GM18861 (cell line): ENCODE data around the gene LONRF2.

Source experiments
- ATAC-seq: cut with Tn5 transposase; IDR thresholded peaks from one replicate; pipeline ENCODE4 v1.9.1; 2021; ENCODE audit not compliant: unreplicated experiment

LONRF2 gene

GRCh38 chr2:100276716-100277115 lies 45.6 kb downstream of the LONRF2 start:
- ATAC-seq = no peak

GRCh38 chr2:100275200-100275589 lies 47.1 kb downstream of the LONRF2 start:
- no peak for ATAC-seq

DNA sequence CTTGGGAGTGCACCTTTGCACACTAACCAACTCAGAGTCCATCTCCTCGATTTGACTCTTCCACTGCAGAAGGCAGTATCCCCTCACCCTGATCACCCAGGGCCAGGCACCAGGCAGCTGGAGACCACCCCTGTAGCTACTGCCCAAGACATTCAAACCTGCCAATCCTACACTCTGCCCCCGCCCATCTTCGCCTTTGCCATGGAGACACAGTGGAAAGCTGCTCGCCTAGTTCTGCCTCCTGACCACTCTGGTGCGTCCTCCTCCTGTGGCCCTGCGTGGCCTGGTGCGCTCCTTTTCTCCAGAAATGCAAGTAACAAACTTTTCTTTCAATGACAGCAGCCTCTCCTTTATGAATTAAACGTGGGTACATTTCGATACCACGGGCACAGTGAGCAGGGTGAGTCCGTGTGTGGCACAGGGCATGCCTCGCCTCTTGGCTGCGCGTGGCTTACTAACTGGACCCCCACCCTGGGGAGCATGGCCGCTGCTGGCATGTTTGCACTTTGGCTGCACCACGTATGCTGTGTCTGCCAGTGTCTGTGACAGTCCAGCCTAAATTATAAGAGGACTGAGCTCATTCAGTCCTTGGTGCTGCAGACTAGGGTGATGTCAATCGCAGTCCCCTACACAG lies 47.6 kb downstream of the LONRF2 start:
- ATAC-seq = no peak

DNA sequence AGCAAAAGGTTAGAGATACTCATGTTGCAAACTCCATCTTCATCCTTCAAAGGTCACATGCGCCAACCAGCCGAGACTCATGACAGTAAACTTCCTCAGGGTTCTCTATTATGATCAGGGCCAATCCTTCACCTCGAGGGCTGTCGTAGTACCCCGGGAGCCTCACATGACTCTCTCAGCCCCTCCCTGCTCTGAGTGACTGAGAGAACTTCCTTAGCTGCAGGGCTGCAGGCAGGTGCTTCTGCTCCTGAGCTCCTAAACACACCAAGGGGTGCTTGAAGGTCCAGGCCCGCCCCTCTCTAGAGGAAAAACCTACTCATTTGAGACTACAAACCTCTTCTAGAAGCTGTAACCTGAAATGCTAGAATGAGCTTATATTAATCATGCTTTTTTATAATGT lies 48.2 kb downstream of the LONRF2 start:
- no peak for ATAC-seq

GRCh38 chr2:100273387-100273786 lies 48.9 kb downstream of the LONRF2 start:
- no peak for ATAC-seq

- no peak for ATAC-seq
Observed at GRCh38 chr2:100272841-100273329, 49.4 kb downstream of the LONRF2 start.

GRCh38 chr2:100271210-100271609 lies 51.1 kb downstream of the LONRF2 start:
- no peak for ATAC-seq

GRCh38 chr2:100270381-100271146 lies 51.7 kb downstream of the LONRF2 start:
- no peak for ATAC-seq

DNA sequence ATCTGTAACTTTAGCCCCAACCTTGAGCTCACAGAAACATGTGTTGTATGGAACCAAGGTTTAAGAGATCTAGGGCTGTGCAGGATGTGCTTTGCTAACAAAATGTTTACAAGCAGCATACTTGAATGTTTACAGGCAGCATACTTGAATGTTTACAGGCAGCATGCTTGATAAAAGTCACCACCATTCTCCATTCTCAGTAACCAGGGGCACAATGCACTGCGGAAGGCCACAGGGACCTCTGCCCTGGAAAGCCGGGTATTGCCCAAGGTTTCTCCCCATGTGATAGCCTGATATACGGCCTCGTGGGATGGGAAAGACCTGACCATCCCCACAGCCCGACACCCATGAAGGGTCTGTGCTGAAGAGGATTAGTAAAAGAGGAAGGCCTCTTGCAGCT lies 52.4 kb downstream of the LONRF2 start:
- ATAC-seq = no peak

DNA sequence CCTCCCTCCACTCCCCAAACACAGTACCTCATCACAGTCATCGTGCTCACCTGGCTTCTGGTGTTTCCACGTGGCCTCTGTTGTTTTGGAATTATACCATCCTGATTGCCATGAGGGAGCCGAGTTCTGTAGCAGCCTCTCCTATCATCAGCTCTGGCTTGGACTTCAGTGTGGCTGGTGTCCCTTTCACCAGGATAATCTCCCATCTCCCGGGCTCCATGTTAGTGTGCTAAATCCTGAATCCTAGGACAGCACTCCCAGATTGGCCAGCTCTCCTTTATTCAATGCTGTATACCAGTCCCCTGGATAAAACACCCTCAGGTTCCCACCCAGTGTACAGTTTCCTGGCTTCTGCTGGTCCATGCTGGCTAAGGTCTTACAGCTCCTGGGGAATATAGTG lies 53.3 kb downstream of the LONRF2 start:
- no peak for ATAC-seq

DNA sequence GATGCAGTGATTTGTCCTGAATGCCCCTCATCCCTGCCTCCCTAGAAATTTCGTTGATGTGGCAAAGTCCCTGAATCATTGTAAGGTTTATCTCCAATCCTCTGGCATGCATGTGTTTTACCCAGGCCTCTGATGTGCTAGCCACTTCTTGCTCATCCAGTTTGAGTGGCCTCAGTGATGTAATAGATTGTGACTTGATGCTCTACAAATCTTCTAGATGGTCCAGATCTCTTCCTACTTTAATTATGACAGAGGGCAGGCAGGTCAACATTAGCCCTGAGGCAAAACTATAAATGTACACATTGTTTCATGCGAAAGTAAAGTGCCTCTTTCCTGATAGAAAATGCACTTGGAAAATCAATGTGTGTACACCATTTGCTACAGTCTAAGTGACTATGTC lies 54.5 kb downstream of the LONRF2 start:
- ATAC-seq = no peak

GRCh38 chr2:100266126-100266525 lies 56.2 kb downstream of the LONRF2 start:
- no peak for ATAC-seq

GRCh38 chr2:100265226-100265625 lies 57.1 kb downstream of the LONRF2 start:
- ATAC-seq = no peak

- ATAC-seq = no peak
Observed at GRCh38 chr2:100264651-100265050, 57.6 kb downstream of the LONRF2 start.

GRCh38 chr2:100264121-100264520 lies 58.2 kb downstream of the LONRF2 start:
- ATAC-seq = no peak

DNA sequence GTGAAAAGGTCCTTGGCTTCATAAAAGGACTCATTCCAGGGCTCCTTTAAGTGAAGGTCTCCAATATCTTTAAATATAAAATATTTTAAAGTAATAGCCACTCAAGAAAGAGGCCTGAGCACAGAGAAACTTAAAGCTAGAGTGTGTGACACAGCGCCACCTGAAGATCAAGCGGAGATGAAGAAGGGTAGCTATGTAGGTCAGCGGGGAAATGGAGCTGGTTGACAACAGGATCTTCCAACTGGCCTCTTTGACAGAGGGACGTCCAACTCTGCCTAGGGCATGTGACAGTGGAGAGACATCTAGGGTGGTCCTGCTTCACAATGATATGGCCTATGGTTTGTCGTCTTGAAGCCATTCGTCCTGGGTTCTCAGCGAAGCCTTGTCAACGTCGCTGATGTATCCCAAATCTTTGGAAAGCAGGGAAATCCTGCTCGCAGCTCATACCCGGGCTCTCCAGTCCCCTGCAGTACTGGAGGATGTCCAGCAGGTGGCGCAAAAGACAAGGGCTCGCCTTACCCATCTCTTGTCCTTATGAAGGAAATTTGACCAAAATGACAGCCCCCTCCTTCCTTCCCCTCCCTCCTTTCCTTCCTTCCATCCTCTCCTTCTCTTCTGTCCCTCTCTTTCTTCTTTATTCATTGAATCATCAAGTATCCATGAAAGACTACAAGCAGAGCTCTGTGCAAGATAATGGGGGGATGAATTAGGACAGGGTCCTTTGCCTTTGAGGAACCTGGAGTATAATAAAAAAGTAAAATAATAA lies 59.6 kb downstream of the LONRF2 start:
- ATAC-seq = no peak

GRCh38 chr2:100262046-100262445 lies 60.3 kb downstream of the LONRF2 start:
- no peak for ATAC-seq

GRCh38 chr2:100260712-100261620 lies 61.3 kb downstream of the LONRF2 start:
- no peak for ATAC-seq

- ATAC-seq = no peak
Observed at GRCh38 chr2:100259106-100259505, 63.2 kb downstream of the LONRF2 start.

- ATAC-seq = no peak
Observed at GRCh38 chr2:100257939-100258338, 64.4 kb downstream of the LONRF2 start.

GRCh38 chr2:100256849-100257248 lies 65.5 kb downstream of the LONRF2 start:
- no peak for ATAC-seq
